ENCODE results near the gene PTGFRN.

Gene PTGFRN

GRCh38 chr1:116914667-116915066, 5.0 kb downstream of the PTGFRN start:
- no peak for ATAC-seq
- no peak for TF ChIP-seq TCF4 (CRISPR knock-in tag; IDR thresholded peaks at IDR 0.05; ENCODE audit: borderline replicate concordance)
- TF ChIP-seq ESRRG (CRISPR knock-in tag; IDR thresholded peaks at IDR 0.05) = no peak

- TF ChIP-seq ZNF70 (CRISPR knock-in tag; IDR thresholded peaks at IDR 0.05) (no peak), GLIS3 (CRISPR knock-in tag; IDR thresholded peaks at IDR 0.05) (no peak), CREB5 (CRISPR knock-in tag; IDR thresholded peaks at IDR 0.05; ENCODE audit: low read depth) (no peak), ZFP30 (CRISPR knock-in tag; IDR thresholded peaks at IDR 0.05) (no peak)
- no peak for ATAC-seq
Observed at GRCh38 chr1:116915086-116915661, 5.5 kb downstream of the PTGFRN start.

- no peak for TF ChIP-seq CSDC2 (CRISPR knock-in tag; IDR thresholded peaks at IDR 0.05)
- no peak for TF ChIP-seq ZNF70 (CRISPR knock-in tag; IDR thresholded peaks at IDR 0.05)
- no peak for TF ChIP-seq ZFP30 (CRISPR knock-in tag; IDR thresholded peaks at IDR 0.05)
- no peak for TF ChIP-seq POU6F1 (CRISPR knock-in tag; IDR thresholded peaks at IDR 0.05; ENCODE audit: borderline replicate concordance, low read depth)
- TF ChIP-seq ISL1 (CRISPR knock-in tag; IDR thresholded peaks at IDR 0.05) = no peak
- TF ChIP-seq ZC3H10 (CRISPR knock-in tag; IDR thresholded peaks at IDR 0.05) = no peak
- no peak for TF ChIP-seq RARB (CRISPR knock-in tag; IDR thresholded peaks at IDR 0.05)
- no peak for TF ChIP-seq PPARA (CRISPR knock-in tag; IDR thresholded peaks at IDR 0.05; ENCODE audit: borderline replicate concordance)
- no peak for TF ChIP-seq ZNF8 (CRISPR knock-in tag; IDR thresholded peaks at IDR 0.05)
- ATAC-seq = no peak
Observed at GRCh38 chr1:116916002-116916401, 6.3 kb downstream of the PTGFRN start.

- TF ChIP-seq CSDC2 (CRISPR knock-in tag; IDR thresholded peaks at IDR 0.05) (no peak), ARNTL (CRISPR knock-in tag; IDR thresholded peaks at IDR 0.05; ENCODE audit: borderline replicate concordance, low read depth) (no peak), PPARA (CRISPR knock-in tag; IDR thresholded peaks at IDR 0.05; ENCODE audit: borderline replicate concordance) (no peak), RARB (CRISPR knock-in tag; IDR thresholded peaks at IDR 0.05) (no peak), TCF4 (CRISPR knock-in tag; IDR thresholded peaks at IDR 0.05; ENCODE audit: borderline replicate concordance) (no peak), ZNF8 (CRISPR knock-in tag; IDR thresholded peaks at IDR 0.05) (no peak)
- ATAC-seq = no peak
Observed at GRCh38 chr1:116916533-116917445, 7.1 kb downstream of the PTGFRN start.

GRCh38 chr1:116918714-116919357, 9.1 kb downstream of the PTGFRN start:
- no peak for ATAC-seq
- TF ChIP-seq BACH2 (CRISPR knock-in tag; IDR thresholded peaks at IDR 0.05; ENCODE audit: borderline replicate concordance) (no peak), CSDC2 (CRISPR knock-in tag; IDR thresholded peaks at IDR 0.05) (no peak), TCF4 (CRISPR knock-in tag; IDR thresholded peaks at IDR 0.05; ENCODE audit: borderline replicate concordance) (no peak), ZNF70 (CRISPR knock-in tag; IDR thresholded peaks at IDR 0.05) (no peak), ZNF8 (CRISPR knock-in tag; IDR thresholded peaks at IDR 0.05) (no peak), CREB5 (CRISPR knock-in tag; IDR thresholded peaks at IDR 0.05; ENCODE audit: low read depth) (no peak), TOX (CRISPR knock-in tag; IDR thresholded peaks at IDR 0.05; ENCODE audit: borderline replicate concordance) (no peak), OSR1 (CRISPR knock-in tag; IDR thresholded peaks at IDR 0.05) (no peak), RARB (CRISPR knock-in tag; IDR thresholded peaks at IDR 0.05) (no peak), ZNF565 (CRISPR knock-in tag; conservative IDR thresholded peaks at IDR 0.05; ENCODE audit: low read depth) (no peak), ARNTL (CRISPR knock-in tag; IDR thresholded peaks at IDR 0.05; ENCODE audit: borderline replicate concordance, low read depth) (no peak)
